Stomach (tissue), 9 donors: ENCODE results near the gene BPI. TPM values are rescaled to one million over a fixed set of nuclear protein-coding genes. Genes with fewer than 3 reads are reported as not detected.
A peak's percentile ranks its signal among the peaks of the same experiment; 100 is the strongest.

Experiments used
- DNase-seq, 2 donors: peaks; one replicate each; pipeline versions ENCODE4 v3.0.0 to v3.0.0-alpha.2; 2013 to 2019
- H3K27ac ChIP-seq, 5 donors: fragments of 200-600 bp in 4 of 5; sonication (generic) in 4 of 5; one replicate each; pipeline ENCODE4 v1.5.1; 2013 to 2019; ENCODE audit warnings: mild to moderate bottlenecking in 1 of 5, moderate library complexity in 1 of 5
- H3K27me3 ChIP-seq, 3 donors: fragments of 200-600 bp; sonication (generic); one replicate each; pipeline ENCODE4 v1.5.1; 2017 to 2019; ENCODE audit warnings: mixed run types in 1 of 3
- H3K36me3 ChIP-seq, 4 donors: fragments of 200-600 bp; sonication (generic); 1 replicate in 3 of 4; 2 replicates in 1 of 4; pipeline ENCODE4 v1.5.1; 2016 to 2019
- H3K4me1 ChIP-seq, 4 donors: fragments of 200-600 bp; sonication (generic); one replicate each; pipeline ENCODE4 v1.5.1; 2016 to 2019
- H3K4me3 ChIP-seq, 4 donors: fragments of 200-600 bp; sonication (generic) in 3 of 4; one replicate each; pipeline ENCODE4 v1.5.1; 2016 to 2019; ENCODE audit warnings: mild to moderate bottlenecking in 1 of 4
- H3K9me3 ChIP-seq, 4 donors: fragments of 200-600 bp; sonication (generic); one replicate each; pipeline ENCODE4 v1.5.1; 2016 to 2019
- EP300 ChIP-seq: sonication (generic); formaldehyde crosslinking; IDR thresholded peaks from one replicate; pipeline ENCODE4 v1.6.1; 2017; ENCODE audit warnings: antibody characterized with exemption
- POLR2A ChIP-seq, 4 donors: fragments of 450-650 bp; IDR thresholded peaks; one replicate each; pipeline ENCODE4 v1.6.1; 2016; ENCODE audit warnings: antibody characterized with exemption in 4 of 4, control low read depth in 2 of 4, mild to moderate bottlenecking in 1 of 4, moderate library complexity in 1 of 4
- POLR2AphosphoS5 ChIP-seq, 3 donors: sonication (generic); formaldehyde crosslinking; IDR thresholded peaks; one replicate each; pipeline ENCODE4 v1.6.1; 2016; ENCODE audit warnings: antibody characterized with exemption in 3 of 3
- WGBS, 5 donors: extraction: QIAGEN DNeasy Blood & Tissue Kit in 3 of 5; methylation state at CpG; one replicate each; pipeline versions ENCODE4 v1.1.5 to v1.1.7; 2013 to 2018; 5-methylcytosine and 5-hydroxymethylcytosine counted together
- intact Hi-C: fragments of 100-400 bp; cut with DNase I; formaldehyde crosslinking; loops from one replicate; pipeline ENCODE4 v1.15.1; 2023; ENCODE audit warnings: low total_unique reads
- polyA plus RNA-seq, 3 donors: library from polyadenylated mRNA; stranded (reverse); fragments of 200-250 nt; gene quantifications; one replicate each; pipeline ENCODE4 v1.2.3, GENCODE V29; 2013
- total RNA-seq, 5 donors: library from RNA; depleted of rRNA; stranded (reverse); fragments of >200 nt; gene quantifications; one replicate each; pipeline versions ENCODE4 v1.1.0 to v1.2.3, GENCODE V29; 2014 to 2016
- TF ChIP-seq, protein P1 (sequence below), 7 experiments: fragments of 450-650 bp in 4 of 7; fragments of 200-600 bp in 3 of 7; sonication (generic) in 3 of 7; IDR thresholded peaks; one replicate each; pipeline ENCODE4 v1.5.1; 2016 to 2019; ENCODE audit warnings: antibody characterized with exemption in 7 of 7, control low read depth in 2 of 7, mild to moderate bottlenecking in 1 of 7
- donor health status: healthy with polysubstance abuse.
- donor health status: Bipolar disorder and iron deficiency.
- donor health status: healthy.

The BPI gene
- total and polyA plus RNA-seq, 8 donors: 0.13 to 4.8 (median 0.86) TPM; not detected in 4

DNA sequence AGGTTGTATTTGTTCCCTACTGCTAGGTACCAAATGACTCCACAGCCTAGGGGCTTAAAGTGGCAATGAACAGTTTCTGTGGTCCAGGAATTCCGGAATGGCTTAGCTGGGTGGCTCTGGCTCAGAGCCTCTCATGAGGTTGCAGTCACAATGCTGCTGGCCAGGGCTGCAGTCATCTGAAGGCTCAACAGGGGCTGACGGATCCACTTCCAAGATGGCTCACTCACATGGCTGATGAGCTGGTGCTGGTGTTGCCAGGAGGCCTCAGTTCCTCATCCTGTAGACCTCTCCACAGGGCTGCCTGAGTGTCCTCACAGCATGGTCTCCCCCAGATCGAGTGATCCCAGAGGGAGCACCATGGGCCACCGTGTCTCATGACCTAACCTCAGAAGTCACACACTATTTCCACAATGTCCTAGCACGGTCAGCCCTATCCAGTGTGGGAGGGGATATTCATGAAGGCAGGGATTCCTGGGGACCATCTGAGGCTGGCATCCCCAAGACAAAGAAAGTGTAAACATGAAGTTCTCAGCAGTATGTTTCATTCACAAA lies 19.0 kb upstream of the BPI start:
- Histone ChIP-seq H3K4me3 (no peak overlapping the region), H3K9me3 (no peaks in the 10 kb centered on the region), H3K4me1 (peaks cover 0 to 20% (median 0%) of the 10 kb centered on the region in 4 donors), H3K27me3 (peaks cover 0 to 25% (median 0%) of the 10 kb centered on the region in 3 donors), H3K27ac (no peak overlapping the region), H3K36me3 (no peaks in the 10 kb centered on the region)
- no peak for TF ChIP-seq POLR2AphosphoS5 (IDR thresholded peaks at IDR 0.05)
- no peak for TF ChIP-seq POLR2A (IDR thresholded peaks at IDR 0.05)
- TF ChIP-seq EP300: no peak
- TF ChIP-seq, protein P1, sequence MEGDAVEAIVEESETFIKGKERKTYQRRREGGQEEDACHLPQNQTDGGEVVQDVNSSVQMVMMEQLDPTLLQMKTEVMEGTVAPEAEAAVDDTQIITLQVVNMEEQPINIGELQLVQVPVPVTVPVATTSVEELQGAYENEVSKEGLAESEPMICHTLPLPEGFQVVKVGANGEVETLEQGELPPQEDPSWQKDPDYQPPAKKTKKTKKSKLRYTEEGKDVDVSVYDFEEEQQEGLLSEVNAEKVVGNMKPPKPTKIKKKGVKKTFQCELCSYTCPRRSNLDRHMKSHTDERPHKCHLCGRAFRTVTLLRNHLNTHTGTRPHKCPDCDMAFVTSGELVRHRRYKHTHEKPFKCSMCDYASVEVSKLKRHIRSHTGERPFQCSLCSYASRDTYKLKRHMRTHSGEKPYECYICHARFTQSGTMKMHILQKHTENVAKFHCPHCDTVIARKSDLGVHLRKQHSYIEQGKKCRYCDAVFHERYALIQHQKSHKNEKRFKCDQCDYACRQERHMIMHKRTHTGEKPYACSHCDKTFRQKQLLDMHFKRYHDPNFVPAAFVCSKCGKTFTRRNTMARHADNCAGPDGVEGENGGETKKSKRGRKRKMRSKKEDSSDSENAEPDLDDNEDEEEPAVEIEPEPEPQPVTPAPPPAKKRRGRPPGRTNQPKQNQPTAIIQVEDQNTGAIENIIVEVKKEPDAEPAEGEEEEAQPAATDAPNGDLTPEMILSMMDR (IDR thresholded peaks at IDR 0.05): no peak
- 87 to 94% (median 92%) methylated on average over 5 of the region's 5 CpGs for whole genome bisulfite sequencing, 5 donors
- no peak for DNase-seq
- intact Hi-C loops: no loop called here

DNA sequence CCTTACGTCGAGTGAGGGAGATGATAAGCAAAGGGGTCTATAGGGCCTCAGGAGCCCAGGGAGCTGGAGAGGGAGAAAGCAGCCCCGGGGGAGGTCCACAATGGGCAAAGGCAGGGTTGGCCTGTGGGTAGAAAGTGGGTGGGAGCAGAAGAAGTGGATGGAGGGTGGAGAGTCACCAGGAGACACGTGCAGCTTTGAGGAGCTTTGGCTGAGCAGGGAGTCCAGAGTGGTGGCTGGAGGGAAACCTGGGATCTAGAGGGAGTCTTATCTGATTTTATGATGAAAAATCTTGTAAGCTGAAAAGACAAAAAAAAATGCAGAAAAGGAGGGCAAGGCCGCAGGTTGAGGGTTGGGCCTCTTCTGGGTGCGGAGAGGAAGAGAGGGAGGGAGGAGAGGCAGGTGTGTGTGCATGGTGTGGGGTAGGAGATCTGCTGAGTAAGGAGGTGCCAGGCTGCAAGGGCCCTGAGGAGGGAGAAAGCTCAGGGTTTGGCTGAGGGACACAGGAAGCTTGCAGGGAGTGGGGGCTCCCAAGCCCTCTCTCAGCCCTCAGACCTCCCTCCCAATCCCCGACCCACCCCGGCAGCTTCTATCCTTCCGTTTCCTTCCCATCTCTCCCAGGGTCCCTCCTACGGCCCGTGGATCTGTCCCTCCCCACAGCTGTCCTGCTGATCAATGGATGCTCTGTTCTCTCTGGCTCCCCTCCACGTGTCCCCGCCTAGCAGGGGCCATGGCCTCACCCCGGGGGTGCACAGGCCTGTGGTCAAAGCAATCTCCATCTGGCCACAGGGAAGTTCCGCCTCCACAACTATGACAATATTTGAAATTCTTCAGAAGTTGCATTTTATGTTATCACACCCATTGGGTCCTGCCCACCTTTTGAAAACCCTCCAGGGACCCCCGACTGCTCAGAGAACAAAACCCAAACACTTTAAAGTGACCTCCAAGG lies 17.1 kb upstream of the BPI start:
- intact Hi-C loops: no loop called here
- 29 to 46% (median 37%) methylated on average over 14 to 16 of the region's 16 CpGs for WGBS, 5 donors
- H3K27ac ChIP-seq: no peak overlapping the region
- no peaks in the 10 kb centered on the region for H3K9me3 ChIP-seq
- peak in 1 of 2 donors; percentile 51 for DNase-seq
- TF ChIP-seq, protein P1 (IDR thresholded peaks at IDR 0.05): no peak
- no peak for TF ChIP-seq POLR2AphosphoS5 (IDR thresholded peaks at IDR 0.05)
- no peak for TF ChIP-seq EP300
- TF ChIP-seq POLR2A (IDR thresholded peaks at IDR 0.05): no peak
- H3K4me3 ChIP-seq: no peak overlapping the region
- no peaks in the 10 kb centered on the region for H3K36me3 ChIP-seq
- peaks cover 0 to 34% (median 0%) of the 10 kb centered on the region in 3 donors for H3K27me3 ChIP-seq
- H3K4me1 ChIP-seq: peaks cover 0 to 24% (median 5%) of the 10 kb centered on the region in 4 donors

DNA sequence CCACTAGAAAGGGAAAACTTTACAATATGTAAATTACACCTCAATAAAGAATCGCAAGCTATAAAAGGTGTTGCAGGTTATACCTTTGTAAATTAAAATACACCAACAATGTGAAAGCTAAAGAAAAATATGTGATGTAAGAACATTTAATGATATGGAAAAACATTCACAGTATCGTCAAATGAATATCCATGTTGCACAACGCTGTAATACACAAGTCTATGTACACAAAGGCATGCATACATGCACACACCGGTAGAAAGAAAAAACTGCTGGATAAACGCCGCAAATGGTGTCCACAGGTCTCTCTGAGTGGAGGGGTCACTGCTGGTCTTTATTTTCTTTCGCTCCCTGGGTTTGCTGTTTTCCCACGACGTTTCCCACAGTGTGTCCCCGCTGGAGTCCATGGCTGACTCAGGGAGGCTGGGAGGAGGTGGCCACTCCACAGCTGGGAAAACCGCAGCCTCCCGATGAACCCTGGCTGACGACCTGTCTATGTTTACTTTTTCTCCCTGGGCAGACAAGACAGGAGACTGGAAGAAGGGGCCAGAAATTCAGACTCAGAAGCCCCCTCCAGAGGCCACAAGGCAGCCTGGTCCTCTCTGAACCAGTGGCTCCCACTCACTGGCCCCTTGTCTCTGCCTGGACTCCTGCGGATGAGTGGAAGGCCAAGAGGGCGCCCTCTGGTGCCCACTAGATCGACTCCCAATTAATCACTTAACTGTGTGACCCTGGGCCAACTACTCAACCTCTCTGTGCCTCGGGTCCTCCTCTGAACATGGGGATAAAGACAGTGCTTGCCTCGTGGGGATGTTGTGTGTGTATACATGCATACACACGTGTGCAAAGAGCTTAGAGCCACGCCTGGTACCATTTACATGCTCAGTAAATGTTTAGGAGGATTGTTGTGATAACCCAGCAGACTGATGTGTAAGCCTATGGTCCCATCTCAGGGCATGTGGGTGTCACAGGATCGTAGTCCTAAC lies 12.8 kb upstream of the BPI start:
- Histone ChIP-seq H3K9me3 (no peaks in the 10 kb centered on the region), H3K4me1 (peaks cover 0 to 24% (median 5%) of the 10 kb centered on the region in 4 donors), H3K36me3 (no peaks in the 10 kb centered on the region), H3K27me3 (peaks cover 0 to 47% (median 0%) of the 10 kb centered on the region in 3 donors), H3K27ac (no peak overlapping the region), H3K4me3 (no peak overlapping the region)
- peak in 1 of 2 donors; percentile 47 for DNase-seq
- 31 to 39% (median 35%) methylated on average over 21 of the region's 21 CpGs for WGBS, 5 donors
- TF ChIP-seq POLR2A (IDR thresholded peaks at IDR 0.05) (no peak), POLR2AphosphoS5 (IDR thresholded peaks at IDR 0.05) (no peak), EP300 (no peak)
- TF ChIP-seq, protein P1 (IDR thresholded peaks at IDR 0.05): no peak
- intact Hi-C loops: no loop called here

DNA sequence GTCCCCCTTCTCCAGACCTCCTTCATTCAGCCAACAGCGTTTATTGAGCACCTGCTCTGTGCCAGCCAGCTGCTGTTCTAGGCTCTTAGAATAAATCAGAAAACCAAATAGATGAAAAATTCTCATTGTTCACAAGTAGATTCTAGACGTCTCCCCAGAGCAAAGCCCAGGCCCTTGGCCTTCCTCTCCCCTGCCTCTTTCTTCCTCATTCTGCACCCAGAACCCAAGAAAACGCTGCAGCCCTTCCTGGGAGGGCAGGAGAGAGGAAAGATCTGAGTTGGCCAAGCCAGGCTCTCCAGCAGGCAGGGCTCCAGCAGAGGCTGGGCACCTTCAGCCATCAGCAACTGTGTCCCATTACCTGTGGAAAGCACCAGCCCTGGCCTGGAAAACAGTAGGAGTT lies 12.0 kb upstream of the BPI start:
- intact Hi-C loops: no loop called here
- H3K4me1 ChIP-seq: peaks cover 0 to 21% (median 5%) of the 10 kb centered on the region in 4 donors
- DNase-seq: no peak
- peaks cover 0 to 39% (median 0%) of the 10 kb centered on the region in 3 donors for H3K27me3 ChIP-seq
- no peaks in the 10 kb centered on the region for H3K9me3 ChIP-seq
- H3K36me3 ChIP-seq: no peaks in the 10 kb centered on the region
- no peak overlapping the region for H3K4me3 ChIP-seq
- no peak overlapping the region for H3K27ac ChIP-seq
- WGBS, 5 donors: 41 to 69% (median 65%) methylated on average over 3 of the region's 3 CpGs
- TF ChIP-seq POLR2AphosphoS5 (IDR thresholded peaks at IDR 0.05) (no peak), POLR2A (IDR thresholded peaks at IDR 0.05) (no peak)
